GM21825 (cell line): ENCODE measurements around the gene C3.
"Not testable (repeated sequence)": the region's sequence is repeated elsewhere in the genome, so short reads cannot be mapped to it uniquely, and the experiment has no call there.

Experiments
- ATAC-seq: cut with Tn5 transposase; IDR thresholded peaks from one replicate; pipeline ENCODE4 v1.9.1; 2021; ENCODE audit warnings: mild to moderate bottlenecking, moderate library complexity; ENCODE audit not compliant: unreplicated experiment

Gene C3

DNA sequence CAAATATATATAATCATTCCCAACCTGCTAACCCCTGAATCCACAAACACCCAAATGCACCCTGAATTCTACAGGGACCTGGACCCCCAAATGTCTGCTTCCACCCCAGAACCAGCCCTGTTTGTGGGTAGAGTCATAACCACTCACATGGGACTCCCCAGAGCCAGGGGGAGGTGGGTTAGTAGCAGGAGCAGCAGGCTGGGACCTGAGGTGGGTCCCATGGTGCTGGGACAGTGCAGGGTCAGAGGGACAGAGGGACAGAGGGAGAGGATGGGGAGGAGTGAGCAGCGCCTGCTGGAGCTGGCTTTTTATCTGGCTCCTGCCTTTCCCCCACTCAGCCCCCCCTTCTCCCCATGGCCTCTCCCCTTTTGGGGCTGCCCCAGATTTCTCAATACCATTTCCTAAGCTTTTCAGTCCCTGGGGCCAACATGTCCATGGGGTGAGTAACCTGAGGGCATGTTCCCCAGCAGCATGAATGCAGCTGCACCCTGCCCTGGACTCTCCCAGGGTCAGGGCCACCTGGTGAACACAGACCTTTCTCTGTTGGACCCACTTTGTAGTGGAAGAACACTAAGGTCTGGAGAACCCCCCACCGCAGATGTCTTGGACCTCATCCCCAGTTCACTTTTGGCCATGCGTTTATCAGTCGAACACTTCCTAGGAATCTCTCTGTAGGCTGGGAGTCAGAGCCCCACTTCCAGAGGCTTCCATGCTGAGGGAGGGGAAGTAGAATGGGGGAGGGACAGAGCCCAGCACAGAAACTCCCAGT lies at the start of gene C3:
TSS of gene C3 (minus strand) at position 282 of the 769 bp plus-strand sequence. CDS start at position 221, 61 bp downstream.
- no peak for ATAC-seq

DNA sequence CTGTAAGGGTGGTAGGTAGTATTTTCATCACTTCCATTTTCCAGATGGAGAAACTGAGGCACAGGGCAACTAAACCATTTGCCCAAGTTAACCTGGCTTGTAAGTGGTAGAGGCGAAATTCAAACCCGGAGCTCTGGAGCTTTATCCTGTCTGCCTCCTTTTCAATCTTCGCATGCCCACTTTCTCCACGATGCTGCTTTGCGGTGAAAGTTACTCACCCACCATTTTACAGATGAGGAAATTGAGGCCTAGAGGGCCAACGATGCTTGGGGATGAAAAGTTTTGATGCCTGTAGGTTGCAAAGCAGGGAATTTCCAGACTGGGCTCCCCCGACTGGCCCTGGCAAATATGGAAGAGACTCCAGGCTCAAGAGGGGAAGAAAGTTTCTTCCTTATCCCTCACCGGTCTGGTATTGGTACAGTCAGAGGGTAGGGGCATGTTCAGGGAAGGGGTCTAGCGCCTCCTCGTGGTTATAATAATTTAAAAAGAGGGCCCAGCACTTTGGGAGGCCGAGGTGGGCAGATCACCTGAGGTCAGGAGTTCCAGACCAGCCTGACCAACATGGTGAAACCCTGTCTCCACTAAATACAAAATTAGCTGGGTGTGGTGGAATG lies 48.7 kb upstream of the C3 start:
- no peak for ATAC-seq

DNA sequence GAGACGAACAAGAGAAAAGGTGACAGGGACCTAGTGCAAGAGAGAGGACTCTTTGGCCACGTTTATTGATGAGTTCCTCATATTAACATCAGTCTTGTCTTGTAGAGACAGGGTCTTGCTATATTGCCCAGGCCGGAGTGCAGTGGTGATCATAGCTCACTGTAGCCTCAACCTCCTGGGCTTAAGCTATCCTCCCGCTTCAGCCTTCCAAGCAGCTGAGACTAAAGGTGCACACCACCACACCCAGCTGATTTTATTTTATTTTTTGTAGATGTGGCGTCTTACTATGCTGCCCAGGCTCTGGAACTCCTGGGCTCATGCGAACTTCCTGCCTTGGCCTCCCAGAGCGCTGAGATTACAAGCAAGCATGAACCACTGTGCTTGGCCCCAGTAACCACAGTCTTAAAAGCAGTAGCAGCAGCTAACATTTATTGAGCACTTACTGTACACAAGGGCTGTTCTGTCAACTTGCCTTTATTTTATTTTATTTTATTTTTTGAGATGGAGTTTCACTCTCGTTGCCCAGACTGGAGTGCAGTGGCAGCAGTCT lies 47.9 kb upstream of the C3 start:
- no peak for ATAC-seq

DNA sequence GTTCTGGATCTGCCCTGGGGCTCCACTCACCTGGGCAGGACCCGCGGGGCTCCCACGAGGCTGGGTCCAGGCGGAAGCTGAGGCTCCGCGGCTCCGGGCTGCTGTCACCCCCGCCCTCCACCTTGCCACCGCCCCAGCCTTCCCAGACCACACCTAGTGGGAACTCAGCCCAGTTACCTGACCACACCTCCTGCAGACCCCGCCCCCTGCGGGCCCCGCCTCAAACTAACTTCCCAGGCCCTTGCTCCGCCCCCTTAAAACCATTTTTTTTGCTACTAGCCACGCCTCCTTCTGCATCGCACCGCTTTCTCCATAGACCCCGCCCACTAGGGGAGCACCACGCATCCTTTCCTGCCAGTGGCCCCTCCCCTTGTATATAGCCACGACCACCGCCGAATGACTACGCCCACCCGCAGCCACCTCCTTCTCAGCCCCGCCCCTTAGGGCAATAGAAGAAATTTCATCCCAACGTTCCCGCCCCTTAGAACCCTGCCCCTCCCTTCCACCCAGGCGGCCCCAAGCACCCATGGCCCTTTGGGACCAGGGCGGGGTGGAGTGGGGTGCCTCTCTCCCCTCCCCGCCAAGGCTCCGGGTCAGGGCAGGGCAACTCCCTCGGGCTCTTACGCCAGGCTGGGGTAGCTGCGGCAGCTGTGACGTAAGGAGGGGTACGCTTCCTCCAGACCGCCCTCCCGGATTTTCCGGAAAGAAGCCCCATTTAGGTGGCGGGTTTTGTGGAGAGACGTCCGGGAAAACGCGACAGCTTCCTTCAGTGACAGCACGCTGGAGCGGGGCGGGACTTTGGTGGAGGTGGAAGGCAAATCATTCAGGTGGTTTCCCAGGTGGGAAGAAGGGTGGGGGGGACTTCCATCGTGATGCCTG lies 47.1 kb upstream of the C3 start, which contains the start of gene SH2D3A:
TSS of gene SH2D3A (minus strand) at position 79 of the 879 bp plus-strand sequence. CDS start 3,687 bp downstream, outside the sequence.
- peak; percentile 64 for ATAC-seq

DNA sequence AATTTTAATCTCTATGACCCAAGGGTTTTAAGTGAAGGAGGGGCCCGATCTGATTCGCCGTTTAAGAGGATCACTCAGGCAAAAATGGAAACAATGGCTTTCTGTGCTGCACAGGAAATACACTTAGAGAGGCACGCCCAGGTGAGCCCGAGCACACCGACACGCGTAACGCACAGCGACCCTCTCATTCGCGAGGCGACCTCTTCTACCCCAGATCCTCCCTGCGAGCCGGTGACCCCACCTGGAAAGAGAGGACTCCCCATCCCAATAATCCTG lies 46.6 kb upstream of the C3 start:
- peak; percentile 12 for ATAC-seq

DNA sequence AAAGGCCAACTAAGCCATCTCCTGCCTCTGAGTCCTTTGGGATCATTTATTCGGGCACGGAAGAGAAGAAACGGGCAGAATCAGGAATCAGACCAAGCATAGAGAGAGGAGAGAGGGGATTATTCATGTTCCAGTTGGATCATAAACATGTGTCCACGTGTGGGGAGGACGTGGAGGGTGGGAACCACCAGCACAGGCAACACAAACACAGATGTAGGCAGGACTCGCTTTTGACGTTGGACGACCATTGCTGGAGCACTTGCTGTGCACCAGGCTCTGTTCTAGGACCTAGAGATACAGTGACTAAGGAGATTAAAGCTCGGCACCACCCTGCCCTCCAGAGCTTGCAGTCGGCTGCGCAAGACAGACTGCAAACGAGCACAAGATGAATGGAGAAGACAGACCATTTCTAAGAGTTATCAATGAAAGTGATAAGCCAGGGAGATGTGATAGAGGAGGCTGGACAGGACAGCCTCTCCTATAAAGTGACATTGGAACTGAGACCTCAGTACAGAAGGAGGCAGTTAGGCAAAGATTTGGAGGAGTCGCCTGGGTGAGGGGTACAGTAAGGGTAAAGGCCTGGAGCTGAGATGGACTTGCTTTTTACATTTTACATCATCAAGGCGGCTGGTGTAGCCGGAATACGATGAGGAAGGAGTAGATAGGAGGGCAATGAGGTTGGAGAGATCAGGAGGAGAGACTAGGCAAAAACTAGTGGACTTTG lies 46.1 kb upstream of the C3 start:
- ATAC-seq = no peak

DNA sequence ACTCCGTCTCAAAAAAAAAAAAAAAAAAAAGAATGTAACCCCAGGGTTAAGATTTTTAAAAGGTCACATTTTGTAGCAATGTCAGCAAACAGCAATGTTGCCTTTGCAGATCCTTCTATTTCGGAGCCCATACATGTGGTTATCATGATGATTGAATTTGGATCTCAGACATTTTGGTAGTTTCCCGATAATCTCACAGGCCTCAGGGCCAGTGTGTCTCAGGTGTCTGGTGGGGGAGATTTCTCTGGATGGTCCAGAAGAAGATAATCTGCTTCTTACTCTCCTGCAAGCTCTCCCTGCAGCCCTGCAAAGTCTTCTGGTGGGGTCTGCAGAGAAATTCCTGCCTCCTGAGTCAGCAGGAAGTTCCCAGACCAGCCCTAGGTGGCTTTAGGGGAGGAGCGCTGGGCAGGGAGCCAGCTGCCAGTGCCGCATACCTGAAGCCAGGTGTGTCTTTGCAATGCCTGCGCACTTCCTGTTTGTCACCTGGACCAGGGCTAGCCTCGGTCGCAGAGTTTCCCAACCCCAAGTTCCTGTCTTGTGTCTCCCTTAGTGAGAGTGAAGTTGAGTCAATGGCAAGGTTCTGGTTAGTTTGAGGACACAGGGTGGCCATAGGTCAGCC lies 45.4 kb upstream of the C3 start:
- ATAC-seq = no peak

DNA sequence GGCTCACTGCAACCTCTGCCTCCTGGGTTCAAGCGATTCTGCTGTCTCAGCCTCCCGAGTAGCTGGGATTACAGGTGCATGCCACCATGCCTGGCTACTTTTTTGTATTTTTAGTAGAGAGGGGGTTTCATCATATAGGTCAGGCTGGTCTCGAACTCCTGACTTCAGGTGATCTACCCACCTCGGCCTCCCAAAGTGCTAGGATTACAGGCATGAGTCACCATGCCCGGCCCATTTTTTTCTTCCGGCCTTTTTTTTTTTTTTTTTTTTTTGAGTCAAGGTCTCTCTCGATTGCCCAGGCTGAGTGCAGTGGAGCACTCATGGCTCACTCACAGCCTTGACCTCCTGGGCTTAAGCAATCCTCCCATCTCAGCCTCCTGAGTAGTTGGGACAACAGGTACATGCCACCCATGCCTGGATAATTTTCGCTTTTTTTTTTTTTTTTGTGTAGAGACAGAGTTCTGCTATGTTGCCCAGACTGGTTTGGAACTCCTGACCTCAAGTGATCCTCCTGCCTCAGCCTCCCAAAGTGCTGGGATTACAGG lies 41.9 kb upstream of the C3 start:
- ATAC-seq = not testable (repeated sequence)

DNA sequence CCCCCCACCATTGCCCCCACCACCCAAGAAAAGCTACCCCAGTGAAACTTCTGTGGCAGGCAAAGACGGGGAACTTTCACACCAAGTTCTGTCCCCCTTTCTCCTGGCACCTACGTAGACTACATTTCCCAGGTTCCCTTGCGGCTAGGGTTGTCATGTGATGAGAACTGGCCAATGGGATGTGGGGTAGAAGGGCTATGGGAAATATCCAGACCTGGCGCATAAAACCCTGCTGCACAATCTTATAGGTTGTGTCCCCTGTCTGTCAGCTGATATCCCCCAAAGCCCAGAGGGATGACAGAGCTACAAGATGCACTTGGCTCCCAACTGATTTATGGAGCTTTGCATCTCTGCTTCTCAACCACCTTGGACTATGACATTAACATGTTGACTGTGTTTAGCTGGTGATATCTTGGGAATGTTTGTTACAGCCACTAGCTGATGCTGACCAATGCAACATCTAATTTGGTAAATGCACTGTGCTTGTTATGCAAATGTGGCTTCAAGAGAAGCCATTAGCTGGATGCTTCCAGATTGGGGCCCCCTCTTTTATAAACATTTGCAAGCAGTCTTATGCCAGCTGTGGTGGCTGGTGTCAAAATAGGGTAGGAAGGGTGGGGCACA lies 40.7 kb upstream of the C3 start:
- ATAC-seq = no peak

DNA sequence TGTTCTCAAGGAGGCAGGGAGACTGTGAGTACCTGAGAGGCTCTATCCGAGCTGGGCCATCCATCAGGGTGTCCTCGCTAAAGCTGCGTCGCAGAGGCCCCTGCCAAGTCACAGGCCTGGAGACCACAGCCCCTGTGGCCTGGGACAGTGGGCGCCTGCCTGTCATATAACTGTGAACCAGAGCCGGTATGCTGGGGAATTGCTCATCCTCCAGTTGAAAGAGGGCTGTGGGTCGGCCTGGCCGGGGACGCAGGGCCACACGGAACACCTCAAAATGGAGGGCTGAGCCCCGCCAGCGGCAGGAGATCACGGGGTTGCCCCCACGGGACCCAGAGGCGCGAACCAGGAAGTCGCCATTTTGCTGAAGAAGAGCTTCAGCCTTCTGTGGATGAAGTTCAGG lies 40.2 kb upstream of the C3 start:
- no peak for ATAC-seq

DNA sequence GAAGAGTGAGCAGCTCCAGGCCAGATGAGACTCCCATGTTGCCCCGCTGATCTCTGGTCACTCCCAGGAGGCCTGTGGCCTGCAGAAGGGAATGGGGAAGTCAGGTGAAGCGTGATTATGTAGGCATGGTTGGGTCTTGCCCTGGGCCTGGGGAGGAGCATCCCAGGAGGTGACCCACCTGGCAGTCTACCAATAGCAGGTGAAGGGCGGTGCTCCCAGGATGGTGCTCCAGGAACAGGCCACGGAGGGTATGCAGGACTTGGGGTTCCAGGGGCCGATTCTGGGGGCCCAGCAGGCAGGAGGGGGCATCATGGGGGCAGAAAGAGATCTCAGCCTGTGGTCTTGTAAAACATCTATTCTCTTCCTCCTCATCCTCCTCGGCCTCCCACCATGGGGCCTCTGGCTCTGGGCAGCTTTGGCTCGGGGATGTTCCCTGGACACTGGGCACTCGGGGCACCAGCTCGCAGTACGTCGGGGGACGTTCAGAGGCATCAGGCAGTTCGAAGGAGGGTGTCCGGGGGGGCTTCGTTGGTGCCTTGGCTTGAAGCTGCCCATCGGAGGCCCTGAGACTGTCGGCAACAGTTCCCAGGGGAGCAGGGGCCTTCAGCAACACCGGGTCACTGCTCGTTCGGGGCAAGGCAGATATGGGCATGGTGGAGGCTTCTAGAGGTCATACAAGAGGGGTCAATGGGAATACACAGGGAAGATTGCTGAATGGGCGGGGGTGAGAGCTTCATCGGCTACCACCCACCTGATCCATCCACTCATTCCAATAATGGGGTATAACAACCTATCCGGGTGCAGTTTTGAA lies 34.4 kb upstream of the C3 start:
- no peak for ATAC-seq

DNA sequence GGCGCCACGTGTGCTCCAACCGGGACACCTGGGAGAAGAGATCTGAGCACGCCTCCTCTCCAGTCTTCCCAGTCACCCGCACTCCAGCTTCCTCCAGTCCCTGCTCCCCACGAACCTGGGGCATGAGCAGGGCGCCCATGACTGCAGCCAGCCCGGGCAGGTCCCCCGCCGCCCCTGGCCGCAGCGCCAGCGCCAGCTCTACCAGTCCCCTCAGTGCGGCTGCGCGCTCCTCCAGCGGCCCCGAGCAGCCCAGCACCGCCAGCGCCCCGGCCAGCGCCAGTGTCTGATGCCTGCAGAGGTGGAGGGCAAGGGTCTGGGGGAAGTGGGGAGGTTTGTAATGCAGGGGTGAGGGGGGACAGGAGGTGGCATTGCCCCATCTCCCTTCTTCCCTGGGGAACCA lies 33.7 kb upstream of the C3 start:
- no peak for ATAC-seq

DNA sequence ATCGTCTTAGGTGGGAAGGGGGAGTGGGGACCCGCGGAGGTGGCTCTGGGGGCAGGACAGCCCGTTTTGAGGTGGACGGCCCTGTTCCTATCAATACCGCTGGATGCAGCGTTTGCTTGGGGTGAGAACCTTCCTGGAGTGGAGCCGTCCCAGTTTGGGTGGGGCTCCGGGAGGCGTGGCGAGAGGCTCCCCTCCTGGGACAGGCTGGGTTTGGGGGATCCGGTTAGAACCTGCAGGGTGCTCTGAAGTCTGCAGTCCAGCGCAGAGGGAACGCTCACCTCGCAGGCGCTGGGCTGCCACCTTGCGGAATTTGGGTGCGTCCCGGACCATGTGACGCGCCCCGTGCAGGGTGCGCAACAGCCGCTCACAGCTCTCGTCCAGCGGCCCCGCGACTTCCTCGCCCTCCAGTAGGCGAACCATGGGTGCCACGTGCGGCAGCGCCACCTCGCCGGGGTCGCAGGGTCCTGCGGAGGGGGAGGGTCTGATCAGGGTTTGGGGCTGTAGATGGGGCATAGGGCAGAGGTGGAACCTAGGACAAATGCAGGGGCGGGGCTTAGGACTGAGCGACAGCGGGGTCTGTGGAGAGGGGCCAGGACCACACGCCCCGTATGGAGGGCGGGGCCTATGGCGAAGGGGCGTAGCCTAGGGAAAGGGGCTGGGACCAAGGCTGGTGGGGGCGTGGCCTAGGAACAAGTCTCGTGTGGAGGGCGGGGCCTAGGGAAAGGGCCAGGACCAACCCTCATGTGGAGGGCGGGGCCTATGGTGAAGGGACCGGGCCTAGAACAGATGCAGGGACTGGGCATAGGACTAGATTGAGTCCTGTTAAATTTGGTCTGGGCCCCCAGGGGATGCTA lies 33.0 kb upstream of the C3 start:
- peak; percentile 74 for ATAC-seq

DNA sequence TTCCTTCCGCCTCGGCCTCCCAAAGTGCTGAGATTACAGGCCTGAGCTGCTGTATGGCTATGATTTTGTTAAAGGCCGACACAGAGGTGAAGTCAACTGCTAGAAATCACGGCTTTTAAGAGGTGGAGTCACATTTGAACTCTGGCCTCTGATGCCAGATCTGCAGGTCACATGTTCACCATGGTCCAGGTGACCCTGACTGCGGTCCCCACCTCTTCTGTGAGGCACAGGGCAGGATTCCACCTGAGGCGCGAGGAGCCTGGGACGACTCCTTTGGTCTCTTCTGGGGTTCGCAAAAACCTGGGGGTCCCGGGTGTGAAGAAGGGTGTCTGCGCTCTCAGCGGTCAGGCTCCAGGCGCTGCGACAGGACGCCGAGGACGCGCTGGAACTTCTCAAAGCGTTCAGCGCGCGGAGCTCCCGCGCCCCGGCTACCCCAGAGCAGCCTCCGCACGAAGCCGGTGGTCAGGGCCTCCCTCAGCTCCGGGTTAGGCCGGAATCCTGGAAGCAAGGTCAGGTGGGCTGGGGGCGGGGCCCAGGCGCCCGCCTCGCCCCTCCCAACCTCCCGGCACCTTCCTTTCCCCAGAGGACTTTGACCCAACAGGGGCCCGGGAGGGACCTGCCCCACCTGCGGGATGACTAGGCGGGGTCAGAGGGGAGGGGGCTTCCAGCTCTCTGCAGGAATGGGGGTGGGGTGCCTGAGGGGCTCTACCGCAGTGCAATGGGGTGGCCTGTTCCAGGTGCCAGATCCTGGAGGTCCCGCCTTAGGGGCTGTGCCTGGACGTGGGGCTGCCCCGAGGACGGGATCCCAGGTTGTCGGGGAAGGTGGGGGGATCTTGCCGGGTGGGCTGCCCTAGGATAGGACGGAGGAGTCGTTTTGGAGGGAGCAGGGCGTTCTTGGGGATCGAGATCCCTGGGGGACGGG lies 32.1 kb upstream of the C3 start:
- ATAC-seq = no peak

DNA sequence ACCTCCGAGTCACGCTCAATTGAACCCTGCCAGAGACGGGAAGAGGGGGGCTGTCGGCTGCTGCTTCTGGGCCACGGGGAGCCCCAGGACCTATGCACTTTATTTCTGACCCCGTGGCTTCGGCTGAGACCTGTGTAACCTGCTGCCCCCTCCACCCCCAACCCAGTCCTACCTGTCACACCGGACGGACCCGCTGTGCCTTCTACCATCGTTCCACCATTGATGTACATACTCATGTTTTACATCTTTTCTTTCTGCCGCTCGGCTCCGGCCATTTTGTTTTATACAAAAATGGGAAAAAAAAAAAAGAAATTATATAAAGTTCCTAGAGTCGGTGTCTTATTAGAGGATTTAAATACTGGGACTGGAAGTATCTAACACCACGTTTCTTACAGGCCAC lies 30.7 kb upstream of the C3 start:
- no peak for ATAC-seq

DNA sequence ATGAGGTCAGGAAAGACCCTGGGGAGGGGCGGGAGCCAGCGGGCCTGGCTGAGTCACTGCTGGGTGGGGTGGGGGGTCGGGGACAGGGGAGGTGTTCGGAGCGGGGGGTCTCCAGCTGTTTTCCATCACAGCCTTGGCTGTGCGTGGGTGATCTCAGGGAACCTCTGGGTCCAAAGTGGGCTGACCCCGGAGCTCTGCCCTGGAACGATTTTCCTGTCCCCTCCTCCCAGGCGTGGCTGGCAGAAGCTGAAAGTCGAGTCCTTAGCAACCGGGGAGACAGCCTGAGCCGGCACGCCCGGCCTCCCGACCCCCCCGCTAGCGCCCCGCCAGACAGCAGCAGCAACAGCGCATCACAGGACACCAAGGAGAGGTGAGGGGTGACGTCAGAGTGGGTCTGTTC lies 29.6 kb upstream of the C3 start:
- ATAC-seq = no peak

DNA sequence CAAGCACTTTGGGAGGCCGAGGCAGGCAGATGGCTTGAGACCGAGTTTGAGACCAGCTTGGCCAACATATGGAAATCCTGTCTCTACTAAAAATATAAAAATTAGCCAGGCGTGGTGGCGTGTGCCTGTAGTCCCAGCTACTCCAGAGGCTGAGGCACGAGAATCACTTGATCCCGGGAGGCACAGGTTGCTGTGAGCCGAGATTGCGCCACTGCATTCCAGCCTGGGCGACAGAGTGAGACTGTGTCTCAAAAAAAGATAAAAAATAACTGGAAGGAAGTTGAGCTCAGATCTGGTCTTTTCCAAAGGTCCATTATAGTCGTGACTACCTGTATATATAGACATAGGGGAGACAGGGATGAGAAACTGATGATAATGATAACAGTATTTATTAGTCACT lies 28.1 kb upstream of the C3 start:
- ATAC-seq = not testable (repeated sequence)
